Stimulated activated CD8-positive, alpha-beta memory T cell treated with anti-CD3 and anti-CD28 coated beads, Interleukin-7, amount 100 ng/mL, for 4 hours (primary cell): ENCODE results near the gene ZNF367.
"Not testable (repeated sequence)": the region's sequence is repeated elsewhere in the genome, so short reads cannot be mapped to it uniquely, and the experiment has no call there.

ENCODE experiments used
- DNase-seq, 2 donors: peaks; one replicate each; pipeline ENCODE4 v3.0.0-alpha.2; 2020; ENCODE audit warnings: low read depth in 2 of 2

ZNF367 gene

DNA sequence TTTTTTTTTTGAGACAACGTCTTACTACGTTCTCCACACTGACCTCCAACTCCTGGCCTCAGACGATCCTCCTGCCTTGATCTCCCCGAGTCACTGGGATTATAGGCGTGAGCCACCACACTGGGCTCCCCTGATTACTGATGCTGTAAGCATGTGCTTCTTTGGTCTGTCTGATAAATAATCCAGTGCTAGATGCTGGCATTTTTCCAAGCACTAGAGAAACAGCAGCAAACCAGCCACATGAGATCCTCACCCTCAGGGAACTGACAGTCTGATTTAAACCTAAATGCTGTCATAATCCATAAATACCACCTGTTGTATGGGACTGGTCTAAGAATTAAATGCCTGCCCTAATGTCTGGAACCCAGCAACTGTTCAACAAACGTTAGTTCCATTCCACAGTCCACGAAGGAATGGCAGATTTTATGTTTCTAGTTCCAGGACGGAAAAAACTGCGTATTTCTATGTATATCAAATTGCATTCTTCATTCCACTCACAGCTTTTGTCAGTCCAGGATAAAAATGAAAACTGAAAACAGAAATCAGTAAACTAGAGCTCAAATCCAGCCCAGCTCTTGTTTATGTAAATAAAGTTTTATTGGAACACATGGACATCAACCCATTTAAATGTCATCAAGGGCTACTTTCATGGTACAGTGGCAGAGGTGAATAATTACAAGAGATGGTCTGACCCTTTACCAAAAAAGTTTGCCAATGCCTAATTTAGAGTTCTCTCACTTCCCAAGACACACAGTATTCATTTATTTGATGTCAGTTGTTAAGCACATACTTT, 54.8 kb downstream of the ZNF367 start:
- no peak for DNase-seq

GRCh38 chr9:96362119-96362518, 56.1 kb downstream of the ZNF367 start:
- DNase-seq, result not testable (repeated sequence)

DNA sequence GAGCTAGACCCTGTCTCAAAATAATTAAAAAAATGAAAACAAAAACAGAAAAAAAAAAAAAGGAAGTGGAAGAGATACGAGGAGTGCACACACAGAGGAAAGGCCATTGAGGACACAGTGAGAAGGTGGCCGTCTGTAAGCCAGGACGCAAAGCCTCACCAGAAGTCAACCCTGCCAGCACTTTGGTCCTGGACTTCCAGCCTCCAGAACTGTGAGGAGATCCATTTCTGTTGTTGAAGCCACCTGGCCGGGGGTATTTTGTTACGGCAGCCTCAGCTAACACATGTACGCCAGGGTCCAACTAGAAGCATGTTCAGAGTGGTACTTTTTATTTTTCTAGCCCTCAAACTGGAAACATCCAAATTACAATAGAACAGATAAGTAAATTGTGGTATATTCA, 56.5 kb downstream of the ZNF367 start:
- DNase-seq, result no peak

DNA sequence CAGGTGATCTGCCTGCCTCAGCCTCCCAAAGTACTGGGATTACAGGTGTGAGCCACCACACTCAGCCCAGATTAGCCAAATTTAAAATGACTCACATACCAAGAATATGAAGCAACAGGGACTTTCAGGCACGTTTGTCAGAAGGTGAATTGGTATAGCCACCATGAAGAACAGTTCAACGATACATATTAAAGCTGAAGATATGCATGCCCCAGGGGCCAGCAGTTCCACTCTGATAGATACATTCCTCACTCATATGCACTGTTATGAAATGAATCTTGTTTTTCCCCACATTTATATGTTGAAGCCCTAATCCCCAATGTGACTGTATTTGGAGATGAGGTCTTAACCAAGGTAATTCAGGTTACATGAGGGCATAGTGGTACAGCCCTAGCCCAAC, 57.2 kb downstream of the ZNF367 start:
- no peak for DNase-seq

DNA sequence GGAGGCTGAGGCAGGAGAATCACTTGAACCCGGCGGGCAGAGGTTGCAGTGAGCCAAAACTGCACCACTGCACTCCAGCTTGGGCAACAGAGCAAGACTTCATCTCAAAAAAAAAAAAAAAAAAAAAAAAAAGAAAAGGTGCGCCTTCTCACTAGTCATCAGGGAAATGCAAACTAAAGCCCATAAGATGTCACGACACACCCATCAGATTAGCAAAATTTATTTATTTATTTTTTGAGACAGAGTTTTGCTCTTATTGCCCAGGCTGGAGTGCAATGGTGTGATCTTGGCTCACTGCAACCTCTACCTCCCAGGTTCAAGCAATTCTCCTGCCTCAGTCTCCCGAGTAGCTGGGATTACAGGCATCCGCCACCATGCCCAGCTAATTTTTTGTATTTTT, 57.6 kb downstream of the ZNF367 start:
- DNase-seq, result not testable (repeated sequence)

- DNase-seq, result no peak
These were observed 67.3 kb downstream of the ZNF367 start for GRCh38 chr9:96350866-96351265.

- no peak for DNase-seq
These were observed 69.9 kb downstream of the ZNF367 start for GRCh38 chr9:96348261-96348660.

- DNase-seq, result no peak
These were observed 72.6 kb downstream of the ZNF367 start for GRCh38 chr9:96345551-96345950.

DNA sequence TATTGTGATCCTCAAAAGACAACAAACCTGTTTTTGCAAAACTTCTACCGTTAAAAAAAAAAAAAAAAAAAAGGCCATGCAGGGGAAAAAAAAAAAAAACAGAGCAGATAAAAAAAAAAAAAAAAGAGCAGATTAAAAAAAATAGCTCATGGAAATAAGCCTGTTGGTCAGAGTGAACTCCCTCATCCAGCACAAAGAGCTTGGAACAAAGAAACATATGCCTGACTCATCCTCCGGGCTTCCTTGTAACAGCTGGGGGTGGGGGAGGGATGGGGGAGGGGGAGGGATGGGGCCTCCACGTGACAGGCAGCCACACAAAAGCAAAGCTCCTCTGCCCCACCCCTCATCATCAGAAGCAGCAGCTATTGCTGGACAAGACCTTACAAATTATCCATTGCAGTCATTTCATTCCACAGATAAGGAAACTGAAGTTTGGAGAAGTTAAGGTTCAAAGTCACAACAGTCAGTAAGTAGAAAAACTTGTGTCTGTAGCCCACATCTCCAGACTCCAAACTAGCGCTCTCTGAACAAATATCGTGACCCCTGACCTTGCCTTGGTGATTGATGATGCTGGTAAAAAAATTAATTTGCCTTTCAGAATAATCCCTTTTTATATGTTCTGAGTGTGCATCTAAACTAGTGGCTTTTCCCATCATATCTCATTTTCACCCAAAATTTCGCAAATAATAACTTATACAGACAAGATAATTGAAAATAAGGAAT, 73.6 kb downstream of the ZNF367 start:
- no peak for DNase-seq

- no peak for DNase-seq
These were observed 74.4 kb downstream of the ZNF367 start for GRCh38 chr9:96343515-96344360.

- DNase-seq, result no peak
These were observed 75.5 kb downstream of the ZNF367 start for GRCh38 chr9:96342571-96343245.

- DNase-seq, result no peak
These were observed 77.5 kb downstream of the ZNF367 start for GRCh38 chr9:96340707-96341106.

DNA sequence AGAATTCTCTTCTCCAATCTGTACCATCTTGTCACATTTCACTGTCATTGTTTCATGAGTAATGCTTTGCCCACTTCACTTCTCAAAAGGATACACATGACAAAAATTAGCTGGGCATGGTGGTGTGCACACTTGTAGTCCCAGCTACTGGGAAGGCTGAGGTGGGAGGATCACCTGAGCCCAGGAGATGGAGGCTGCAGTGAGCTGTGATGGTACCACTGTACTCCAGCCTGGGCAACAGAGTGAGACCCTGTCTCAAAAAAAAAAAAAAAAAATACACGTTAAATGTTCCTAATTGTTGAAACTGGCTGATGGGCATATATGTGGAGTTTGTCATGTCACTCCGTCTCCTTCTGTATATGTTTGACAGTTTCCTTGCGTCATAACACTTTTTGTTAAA, 79.9 kb downstream of the ZNF367 start:
- DNase-seq, result no peak
